Epithelial cell of proximal tubule (primary cell): ENCODE results near the gene ATP1B2. TPM values are rescaled to one million over a fixed set of nuclear protein-coding genes. Genes with fewer than 3 reads are reported as not detected.

ENCODE experiments used
- DNase-seq: peaks from one replicate; pipeline ENCODE4 v3.0.0-alpha.2; 2011; ENCODE audit warnings: low read depth
- H3K4me3 ChIP-seq: 2 replicates; pipeline ENCODE4 v1.5.1; 2011; ENCODE audit warnings: low read depth, mild to moderate bottlenecking, low read length
- total RNA-seq: library from RNA; depleted of rRNA; stranded (reverse); fragments of >200 nt; gene quantifications from 2 replicates; pipeline ENCODE4 v1.2.3, GENCODE V29; 2015
- TF ChIP-seq, protein P1 (sequence below): conservative IDR thresholded peaks from 2 replicates; pipeline ENCODE4 v1.5.1; 2012; ENCODE audit warnings: low read depth, mild to moderate bottlenecking, low read length

ATP1B2 gene
- total RNA-seq, 1 donor from 2014 or later, result not detected

GRCh38 chr17:7626956-7627249 lies 23.8 kb upstream of the ATP1B2 start:
- peak overlapping the region; percentile 90 for H3K4me3 ChIP-seq
- TF ChIP-seq, protein P1, sequence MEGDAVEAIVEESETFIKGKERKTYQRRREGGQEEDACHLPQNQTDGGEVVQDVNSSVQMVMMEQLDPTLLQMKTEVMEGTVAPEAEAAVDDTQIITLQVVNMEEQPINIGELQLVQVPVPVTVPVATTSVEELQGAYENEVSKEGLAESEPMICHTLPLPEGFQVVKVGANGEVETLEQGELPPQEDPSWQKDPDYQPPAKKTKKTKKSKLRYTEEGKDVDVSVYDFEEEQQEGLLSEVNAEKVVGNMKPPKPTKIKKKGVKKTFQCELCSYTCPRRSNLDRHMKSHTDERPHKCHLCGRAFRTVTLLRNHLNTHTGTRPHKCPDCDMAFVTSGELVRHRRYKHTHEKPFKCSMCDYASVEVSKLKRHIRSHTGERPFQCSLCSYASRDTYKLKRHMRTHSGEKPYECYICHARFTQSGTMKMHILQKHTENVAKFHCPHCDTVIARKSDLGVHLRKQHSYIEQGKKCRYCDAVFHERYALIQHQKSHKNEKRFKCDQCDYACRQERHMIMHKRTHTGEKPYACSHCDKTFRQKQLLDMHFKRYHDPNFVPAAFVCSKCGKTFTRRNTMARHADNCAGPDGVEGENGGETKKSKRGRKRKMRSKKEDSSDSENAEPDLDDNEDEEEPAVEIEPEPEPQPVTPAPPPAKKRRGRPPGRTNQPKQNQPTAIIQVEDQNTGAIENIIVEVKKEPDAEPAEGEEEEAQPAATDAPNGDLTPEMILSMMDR, result no peak
- no peak for DNase-seq

DNA sequence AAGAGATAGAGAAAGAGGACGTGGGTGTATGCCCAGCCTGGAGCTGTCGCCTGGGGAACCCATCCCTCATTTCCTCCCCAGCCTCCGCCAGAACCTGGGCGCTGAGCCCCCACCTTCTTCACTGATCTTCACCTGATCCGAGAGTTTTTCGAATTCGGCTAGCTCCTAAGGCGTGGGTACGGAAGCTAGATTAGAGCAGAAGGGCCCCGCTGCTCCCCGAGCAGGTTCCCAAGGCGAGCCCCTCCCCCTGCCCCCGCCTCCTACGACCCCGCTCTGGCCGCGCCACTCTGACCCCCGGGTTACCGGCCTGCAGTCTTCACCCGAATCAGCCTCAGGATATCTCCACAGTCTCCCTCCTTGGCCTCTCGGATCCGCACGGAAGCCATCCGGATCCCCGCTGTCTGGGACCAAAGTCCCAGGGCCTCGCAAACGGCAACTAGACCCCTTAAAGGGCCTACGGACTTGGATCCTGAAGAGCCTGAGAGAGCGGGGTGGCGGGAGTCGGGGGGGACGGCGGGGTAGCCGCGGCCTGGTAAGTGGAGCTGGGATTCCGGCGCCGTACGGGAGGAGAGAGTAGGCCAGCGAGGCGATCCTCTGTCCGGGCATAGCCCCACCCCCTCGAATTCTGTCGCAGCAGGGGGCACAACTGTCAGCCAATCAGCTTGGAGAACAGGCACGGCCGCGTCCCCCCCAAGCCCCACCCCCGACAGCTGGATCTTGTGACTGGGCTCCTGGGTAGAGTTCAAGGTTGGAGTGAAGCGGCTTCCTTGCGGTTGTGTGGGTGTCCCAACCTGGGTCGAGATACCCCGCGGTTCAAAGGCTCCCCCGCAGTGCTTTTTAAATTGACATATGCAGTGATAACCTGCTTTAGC lies 23.2 kb upstream of the ATP1B2 start, which contains the start of gene SAT2:
TSS of gene SAT2 (minus strand) at position 572 of the 872 bp plus-strand sequence. CDS start at position 386, 186 bp downstream.
- DNase-seq, result peak; percentile 56
- peak within 1 kb of the TSS; percentile 90 for H3K4me3 ChIP-seq
- TF ChIP-seq, protein P1, result no peak

DNA sequence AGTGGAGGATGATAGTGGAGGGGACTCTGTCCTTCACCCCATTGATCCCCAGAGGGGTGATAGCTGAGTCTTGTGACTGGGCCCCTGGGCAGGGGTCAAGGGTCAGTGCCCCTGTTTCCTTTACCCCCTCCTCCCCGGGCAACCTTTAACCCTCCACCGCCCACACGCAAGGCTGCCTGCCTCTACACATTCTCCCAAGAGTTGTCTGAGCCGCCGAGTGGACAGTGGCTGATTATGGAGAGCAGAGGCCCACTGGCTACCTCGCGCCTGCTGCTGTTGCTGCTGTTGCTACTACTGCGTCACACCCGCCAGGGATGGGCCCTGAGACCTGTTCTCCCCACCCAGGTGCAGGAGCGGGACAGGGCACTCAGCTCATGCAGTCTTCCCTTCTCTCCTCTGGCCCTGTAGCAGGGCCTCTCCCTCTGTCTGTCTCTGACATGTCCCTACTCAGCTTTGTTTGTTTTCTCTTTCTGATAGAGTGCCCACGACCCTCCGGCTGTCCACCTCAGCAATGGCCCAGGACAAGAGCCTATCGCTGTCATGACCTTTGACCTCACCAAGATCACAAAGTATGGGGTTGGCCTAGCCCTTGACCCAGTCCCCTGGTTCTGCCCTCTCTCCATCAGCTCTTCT lies 20.7 kb upstream of the ATP1B2 start, which contains the start of gene SHBG:
TSS of gene SHBG (plus strand) at position 197 of the 633 bp plus-strand sequence. CDS start at position 235, 38 bp downstream.
- TF ChIP-seq, protein P1, result no peak
- no peak for DNase-seq
- H3K4me3 ChIP-seq, result no peak within 1 kb of the TSS

DNA sequence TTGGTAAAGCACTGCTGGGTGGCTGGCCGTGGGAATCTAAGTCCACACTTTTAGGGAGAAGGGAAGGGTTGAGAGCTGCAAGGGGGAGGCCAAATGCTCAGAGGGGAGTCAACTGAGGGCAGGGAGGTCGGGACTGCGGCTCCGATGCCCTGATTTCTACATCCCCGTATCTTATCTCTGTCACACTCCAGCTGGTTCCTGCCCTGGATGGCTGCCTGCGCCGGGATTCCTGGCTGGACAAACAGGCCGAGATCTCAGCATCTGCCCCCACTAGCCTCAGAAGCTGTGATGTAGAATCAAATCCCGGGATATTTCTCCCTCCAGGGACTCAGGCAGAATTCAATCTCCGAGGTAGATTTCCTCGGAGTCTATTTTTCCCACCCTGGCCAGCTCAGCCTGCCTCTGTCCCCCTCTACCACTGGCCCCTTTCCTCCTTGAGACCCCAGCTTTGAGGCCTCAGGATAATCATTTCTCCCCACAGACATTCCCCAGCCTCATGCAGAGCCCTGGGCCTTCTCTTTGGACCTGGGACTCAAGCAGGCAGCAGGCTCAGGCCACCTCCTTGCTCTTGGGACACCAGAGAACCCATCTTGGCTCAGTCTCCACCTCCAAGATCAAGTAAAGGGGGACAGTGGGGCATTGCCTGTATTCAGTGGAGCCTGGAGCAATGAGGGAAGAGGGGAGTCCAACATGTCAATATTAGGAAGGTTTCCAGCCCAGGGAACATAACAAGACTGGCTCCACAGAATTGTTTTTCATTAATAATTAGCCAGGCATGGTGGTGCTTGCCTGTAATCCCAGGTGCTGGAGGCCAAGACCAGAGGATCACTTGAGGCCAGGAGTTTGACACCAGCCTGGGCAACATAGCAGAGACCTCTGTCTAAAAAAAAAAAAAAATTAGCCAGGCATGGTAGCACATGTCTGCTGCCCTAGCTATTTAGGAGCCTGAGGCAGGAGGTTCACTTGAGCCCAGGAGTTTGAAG lies 19.0 kb upstream of the ATP1B2 start:
- TF ChIP-seq, protein P1, result no peak
- no peak for DNase-seq

GRCh38 chr17:7632492-7632894 lies 18.2 kb upstream of the ATP1B2 start:
- DNase-seq, result no peak
- H3K4me3 ChIP-seq, result no peak overlapping the region
- TF ChIP-seq, protein P1, result peak; percentile 67

More for the DNA sequence above, 19.0 kb upstream of the ATP1B2 start:
- H3K4me3 ChIP-seq, result no peak overlapping the region

GRCh38 chr17:7633093-7633492 lies 17.6 kb upstream of the ATP1B2 start:
- TF ChIP-seq, protein P1, result no peak
- no peak overlapping the region for H3K4me3 ChIP-seq

More at GRCh38 chr17:7633093-7633492, 17.6 kb upstream of the ATP1B2 start:
- DNase-seq, result no peak
